Measurements from ENCODE around the gene WDR46. TPM values are rescaled to one million over a fixed set of nuclear protein-coding genes. Genes with fewer than 3 reads are reported as not detected.

WDR46 gene
- total and polyA plus RNA-seq, 2 of the 13 experiments (the other 11 are each of a cell fraction or from before 2014, with no cell fraction given) = 47.4 to 105 TPM

DNA sequence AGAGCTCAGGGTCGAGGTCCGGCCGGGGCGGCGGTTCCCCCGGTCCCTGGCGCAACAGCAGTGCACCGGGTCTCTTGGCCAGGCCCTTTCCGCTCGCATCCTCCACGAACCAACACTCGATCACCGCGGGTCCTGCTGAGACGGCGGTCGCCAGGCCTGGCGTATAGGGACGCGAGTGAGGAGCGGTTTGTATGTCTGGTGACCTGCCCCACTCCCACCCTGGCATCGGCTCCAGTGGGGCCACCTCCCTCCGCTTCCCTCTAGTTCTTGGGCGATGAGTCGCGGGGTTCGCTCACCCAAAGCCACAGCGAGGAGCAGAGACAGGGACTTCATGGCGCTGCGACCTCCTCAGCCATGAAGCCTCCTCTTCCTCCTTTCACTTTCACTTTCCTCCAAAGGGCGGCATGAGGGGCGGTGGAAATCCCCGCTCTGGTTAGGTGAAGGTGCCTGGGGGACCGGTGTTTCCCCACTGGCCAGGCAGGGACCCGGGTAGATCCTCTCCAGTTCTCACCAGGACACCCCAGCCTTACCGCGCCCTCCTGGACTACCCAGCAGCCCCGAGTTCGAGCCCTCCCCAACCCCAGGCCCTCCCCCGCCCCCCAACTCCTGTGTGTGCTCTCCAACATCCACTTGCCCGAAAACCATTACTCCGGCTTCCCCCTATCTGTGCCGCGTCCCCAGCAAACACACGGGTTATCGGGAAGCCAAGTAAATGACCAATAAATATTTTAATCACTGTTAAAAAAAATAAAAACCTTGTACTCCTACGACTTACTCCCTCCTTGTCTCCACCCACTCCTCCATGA is 24.9 kb upstream of the WDR46 start, which contains the start of gene TAPBP (continued):
- TF ChIP-seq IKZF4 (CRISPR knock-in tag; IDR thresholded peaks at IDR 0.05; ENCODE audit: borderline replicate concordance, low read depth, not compliant biosample characterization) (peak; percentile 40), POLR2AphosphoS5 (IDR thresholded peaks at IDR 0.05; ENCODE audit: low read depth, low read length) (peak; percentile 50; the same call in 1 of the 2 replicates), MED1 (CRISPR knock-in tag; IDR thresholded peaks at IDR 0.05) (peak; percentile 46; the same call in 1 of the 2 replicates), ZNF18 (CRISPR knock-in tag; IDR thresholded peaks at IDR 0.05; ENCODE audit: insufficient replicate concordance) (peak; percentile 49), IRX3 (CRISPR knock-in tag; IDR thresholded peaks at IDR 0.05; ENCODE audit: borderline replicate concordance, low read depth) (0 out of 2 replicates have a peak, but pooled peaks have one; percentile 60), RFX3 (CRISPR knock-in tag; IDR thresholded peaks at IDR 0.05) (peak; percentile 47; the same call in 1 of the 2 replicates), FOSL2 (CRISPR knock-in tag; IDR thresholded peaks at IDR 0.05) (peak; percentile 35; the same call in 1 of the 2 replicates), NFYB (CRISPR knock-in tag; IDR thresholded peaks at IDR 0.05) (no peak), ZNF652 (CRISPR knock-in tag; IDR thresholded peaks at IDR 0.05; ENCODE audit: borderline replicate concordance, low read depth) (no peak), RAD51 (IDR thresholded peaks at IDR 0.05; ENCODE audit: borderline replicate concordance) (no peak), MTF1 (CRISPR knock-in tag; IDR thresholded peaks at IDR 0.05) (no peak), PTBP1 (IDR thresholded peaks at IDR 0.05; ENCODE audit: low read depth, low read length, poor library complexity, severe bottlenecking) (no peak), ARID2 (CRISPR knock-in tag; IDR thresholded peaks at IDR 0.05; ENCODE audit: borderline replicate concordance) (no peak), ZNF263 (CRISPR knock-in tag; IDR thresholded peaks at IDR 0.05) (no peak), ZBTB26 (CRISPR knock-in tag; IDR thresholded peaks at IDR 0.05; ENCODE audit: borderline replicate concordance) (0 out of 2 replicates have a peak, but pooled peaks have one; percentile 50)
- TF ChIP-seq, protein P1, sequence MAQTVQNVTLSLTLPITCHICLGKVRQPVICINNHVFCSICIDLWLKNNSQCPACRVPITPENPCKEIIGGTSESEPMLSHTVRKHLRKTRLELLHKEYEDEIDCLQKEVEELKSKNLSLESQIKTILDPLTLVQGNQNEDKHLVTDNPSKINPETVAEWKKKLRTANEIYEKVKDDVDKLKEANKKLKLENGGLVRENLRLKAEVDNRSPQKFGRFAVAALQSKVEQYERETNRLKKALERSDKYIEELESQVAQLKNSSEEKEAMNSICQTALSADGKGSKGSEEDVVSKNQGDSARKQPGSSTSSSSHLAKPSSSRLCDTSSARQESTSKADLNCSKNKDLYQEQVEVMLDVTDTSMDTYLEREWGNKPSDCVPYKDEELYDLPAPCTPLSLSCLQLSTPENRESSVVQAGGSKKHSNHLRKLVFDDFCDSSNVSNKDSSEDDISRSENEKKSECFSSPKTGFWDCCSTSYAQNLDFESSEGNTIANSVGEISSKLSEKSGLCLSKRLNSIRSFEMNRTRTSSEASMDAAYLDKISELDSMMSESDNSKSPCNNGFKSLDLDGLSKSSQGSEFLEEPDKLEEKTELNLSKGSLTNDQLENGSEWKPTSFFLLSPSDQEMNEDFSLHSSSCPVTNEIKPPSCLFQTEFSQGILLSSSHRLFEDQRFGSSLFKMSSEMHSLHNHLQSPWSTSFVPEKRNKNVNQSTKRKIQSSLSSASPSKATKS (CRISPR knock-in tag; IDR thresholded peaks at IDR 0.05) = no peak
- TF ChIP-seq, protein P2, sequence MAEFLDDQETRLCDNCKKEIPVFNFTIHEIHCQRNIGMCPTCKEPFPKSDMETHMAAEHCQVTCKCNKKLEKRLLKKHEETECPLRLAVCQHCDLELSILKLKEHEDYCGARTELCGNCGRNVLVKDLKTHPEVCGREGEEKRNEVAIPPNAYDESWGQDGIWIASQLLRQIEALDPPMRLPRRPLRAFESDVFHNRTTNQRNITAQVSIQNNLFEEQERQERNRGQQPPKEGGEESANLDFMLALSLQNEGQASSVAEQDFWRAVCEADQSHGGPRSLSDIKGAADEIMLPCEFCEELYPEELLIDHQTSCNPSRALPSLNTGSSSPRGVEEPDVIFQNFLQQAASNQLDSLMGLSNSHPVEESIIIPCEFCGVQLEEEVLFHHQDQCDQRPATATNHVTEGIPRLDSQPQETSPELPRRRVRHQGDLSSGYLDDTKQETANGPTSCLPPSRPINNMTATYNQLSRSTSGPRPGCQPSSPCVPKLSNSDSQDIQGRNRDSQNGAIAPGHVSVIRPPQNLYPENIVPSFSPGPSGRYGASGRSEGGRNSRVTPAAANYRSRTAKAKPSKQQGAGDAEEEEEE (CRISPR knock-in tag; IDR thresholded peaks at IDR 0.05; ENCODE audit: borderline replicate concordance) = 0 out of 2 replicates have a peak, but pooled peaks have one; percentile 57
- TF ChIP-seq, protein P3, sequence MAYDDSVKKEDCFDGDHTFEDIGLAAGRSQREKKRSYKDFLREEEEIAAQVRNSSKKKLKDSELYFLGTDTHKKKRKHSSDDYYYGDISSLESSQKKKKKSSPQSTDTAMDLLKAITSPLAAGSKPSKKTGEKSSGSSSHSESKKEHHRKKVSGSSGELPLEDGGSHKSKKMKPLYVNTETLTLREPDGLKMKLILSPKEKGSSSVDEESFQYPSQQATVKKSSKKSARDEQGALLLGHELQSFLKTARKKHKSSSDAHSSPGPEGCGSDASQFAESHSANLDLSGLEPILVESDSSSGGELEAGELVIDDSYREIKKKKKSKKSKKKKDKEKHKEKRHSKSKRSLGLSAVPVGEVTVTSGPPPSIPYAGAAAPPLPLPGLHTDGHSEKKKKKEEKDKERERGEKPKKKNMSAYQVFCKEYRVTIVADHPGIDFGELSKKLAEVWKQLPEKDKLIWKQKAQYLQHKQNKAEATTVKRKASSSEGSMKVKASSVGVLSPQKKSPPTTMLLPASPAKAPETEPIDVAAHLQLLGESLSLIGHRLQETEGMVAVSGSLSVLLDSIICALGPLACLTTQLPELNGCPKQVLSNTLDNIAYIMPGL (CRISPR knock-in tag; IDR thresholded peaks at IDR 0.05; ENCODE audit: borderline replicate concordance in 1 of 2, low read depth in 1 of 2) = peak; percentile 70 to 72
